ENCODE results near the gene CREBBP.

DNA sequence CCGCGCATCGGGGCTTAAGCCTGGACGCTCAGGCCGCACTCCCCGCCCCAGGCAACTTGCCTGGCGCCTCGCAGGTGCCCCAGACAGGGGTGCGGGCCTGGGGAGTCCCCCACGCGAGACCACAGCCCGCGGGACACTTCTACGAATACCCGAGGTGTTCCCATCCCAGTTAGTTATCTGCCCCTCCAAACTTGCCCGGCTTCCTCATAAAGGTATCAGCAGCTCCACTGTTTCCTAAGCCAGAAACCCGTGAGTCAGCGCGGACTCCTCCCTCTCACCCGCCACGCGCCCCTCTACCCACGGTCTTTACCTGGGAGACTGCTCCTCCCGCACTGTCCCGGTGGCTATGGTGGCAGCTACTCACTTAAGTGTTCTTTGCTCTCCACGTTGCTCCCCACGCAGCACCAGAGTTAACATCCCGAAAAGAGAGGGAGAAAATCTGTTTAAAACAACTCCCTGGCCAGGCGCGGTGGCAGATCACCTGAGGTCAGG lies 1.0 kb upstream of the CREBBP start:
- TF ChIP-seq, protein P1, sequence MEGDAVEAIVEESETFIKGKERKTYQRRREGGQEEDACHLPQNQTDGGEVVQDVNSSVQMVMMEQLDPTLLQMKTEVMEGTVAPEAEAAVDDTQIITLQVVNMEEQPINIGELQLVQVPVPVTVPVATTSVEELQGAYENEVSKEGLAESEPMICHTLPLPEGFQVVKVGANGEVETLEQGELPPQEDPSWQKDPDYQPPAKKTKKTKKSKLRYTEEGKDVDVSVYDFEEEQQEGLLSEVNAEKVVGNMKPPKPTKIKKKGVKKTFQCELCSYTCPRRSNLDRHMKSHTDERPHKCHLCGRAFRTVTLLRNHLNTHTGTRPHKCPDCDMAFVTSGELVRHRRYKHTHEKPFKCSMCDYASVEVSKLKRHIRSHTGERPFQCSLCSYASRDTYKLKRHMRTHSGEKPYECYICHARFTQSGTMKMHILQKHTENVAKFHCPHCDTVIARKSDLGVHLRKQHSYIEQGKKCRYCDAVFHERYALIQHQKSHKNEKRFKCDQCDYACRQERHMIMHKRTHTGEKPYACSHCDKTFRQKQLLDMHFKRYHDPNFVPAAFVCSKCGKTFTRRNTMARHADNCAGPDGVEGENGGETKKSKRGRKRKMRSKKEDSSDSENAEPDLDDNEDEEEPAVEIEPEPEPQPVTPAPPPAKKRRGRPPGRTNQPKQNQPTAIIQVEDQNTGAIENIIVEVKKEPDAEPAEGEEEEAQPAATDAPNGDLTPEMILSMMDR (IDR thresholded peaks at IDR 0.05), result no peak
- TF ChIP-seq POLR2A (IDR thresholded peaks at IDR 0.05), result no peak
- TF ChIP-seq EP300 (IDR thresholded peaks at IDR 0.05), result no peak
